ENCODE measurements around the gene BOD1. TPM values are rescaled to one million over a fixed set of nuclear protein-coding genes. Genes with fewer than 3 reads are reported as not detected.
A peak's percentile ranks its signal among the peaks of the same experiment; 100 is the strongest.

BOD1 gene
- total and polyA plus RNA-seq, 9 of the 15 experiments (the other 6 are each of a cell fraction or from before 2014, with no cell fraction given), result 10.1 to 31.6 (median 22.6) TPM

- no peak for TF ChIP-seq ID3 (CRISPR knock-in tag; IDR thresholded peaks at IDR 0.05)
- no peak for TF ChIP-seq ID3 (tag; IDR thresholded peaks at IDR 0.05)
- TF ChIP-seq PHF20 (IDR thresholded peaks at IDR 0.05; ENCODE audit: partially characterized antibody), result no peak
- TF ChIP-seq ZKSCAN1 (IDR thresholded peaks at IDR 0.05; ENCODE audit: low read depth, low read length), result no peak
- no peak for TF ChIP-seq CHD4 (IDR thresholded peaks at IDR 0.05; ENCODE audit: insufficient read depth, insufficient replicate concordance, low read depth, low read length, poor library complexity, severe bottlenecking)
- peak; percentile 46; the same call in 1 of the 2 replicates for TF ChIP-seq L3MBTL2 (IDR thresholded peaks at IDR 0.05)
- TF ChIP-seq TAF9B (IDR thresholded peaks at IDR 0.05; ENCODE audit: partially characterized antibody), result no peak
- TF ChIP-seq SAFB2 (IDR thresholded peaks at IDR 0.05; ENCODE audit: borderline replicate concordance, low read depth, low read length, severe bottlenecking), result no peak
- no peak for TF ChIP-seq C11orf30 (IDR thresholded peaks at IDR 0.05; ENCODE audit: low read depth)
- peak; percentile 39; the same call in 1 of the 2 replicates for TF ChIP-seq USF1 (CRISPR knock-in tag; IDR thresholded peaks at IDR 0.05)
- TF ChIP-seq SIRT6 (IDR thresholded peaks at IDR 0.05; ENCODE audit: low read depth, low read length), result no peak
- TF ChIP-seq KLF1 (tag; IDR thresholded peaks at IDR 0.05), result no peak
- no peak for TF ChIP-seq SNAPC5 (CRISPR knock-in tag; IDR thresholded peaks at IDR 0.05)
- no peak for TF ChIP-seq ZNF398 (CRISPR knock-in tag; IDR thresholded peaks at IDR 0.05)
- TF ChIP-seq ZEB2 (IDR thresholded peaks at IDR 0.05), result no peak
- TF ChIP-seq ZNF23 (CRISPR knock-in tag; IDR thresholded peaks at IDR 0.05), result no peak
- TF ChIP-seq HEY1 (CRISPR knock-in tag; IDR thresholded peaks at IDR 0.05; ENCODE audit: borderline replicate concordance), result no peak
- no peak for TF ChIP-seq TEAD4 (IDR thresholded peaks at IDR 0.05; ENCODE audit: low read length)
- TF ChIP-seq TEAD4 (CRISPR knock-in tag; IDR thresholded peaks at IDR 0.05; ENCODE audit: borderline replicate concordance), result no peak
- no peak for TF ChIP-seq THRB (CRISPR knock-in tag; conservative IDR thresholded peaks at IDR 0.05)
- TF ChIP-seq XRCC5 (IDR thresholded peaks at IDR 0.05; ENCODE audit: low read depth, low read length), result 0 out of 2 replicates have a peak, but pooled peaks have one; percentile 71
- TF ChIP-seq USF2 (CRISPR knock-in tag; IDR thresholded peaks at IDR 0.05), result peak; percentile 36; the same call in 1 of the 2 replicates
Measured at GRCh38 chr5:173581408-173582215, 34.8 kb downstream of the BOD1 start (continued).

Measured in K562 (cell line).